ENCODE data around the gene VTCN1.
"Not testable (repeated sequence)": the region's sequence is repeated elsewhere in the genome, so short reads cannot be mapped to it uniquely, and the experiment has no call there.

Gene VTCN1

DNA sequence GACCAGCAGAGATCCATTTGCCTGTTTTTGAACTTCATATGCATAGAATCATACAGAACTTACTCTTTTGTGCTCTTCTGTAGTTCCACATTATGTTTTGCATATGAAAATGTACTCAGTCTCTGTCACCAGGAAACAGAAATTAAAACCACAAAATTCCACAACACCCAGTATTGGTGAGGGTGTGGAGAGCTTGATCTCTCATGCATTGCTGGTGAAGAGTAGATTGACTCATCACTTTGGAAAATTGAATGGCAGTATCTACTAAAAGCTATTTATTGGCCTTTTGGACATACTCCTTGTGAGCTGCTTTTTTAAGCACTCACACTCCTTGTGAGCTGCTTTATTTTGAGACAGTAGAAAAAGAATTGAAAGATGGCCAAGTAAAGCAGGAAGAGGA is 43.3 kb downstream of the VTCN1 start:
- Histone ChIP-seq H3K27me3 (ENCODE audit: control insufficient read depth in 1 of 2, insufficient read depth in 2 of 2, low read length in 2 of 2) (no peaks in the 10 kb centered on the region), H3K9ac (ENCODE audit: low read length in 2 of 2) (no peak overlapping the region), H3K36me3 (ENCODE audit: control insufficient read depth in 2 of 2, insufficient read depth in 2 of 2, low read length in 2 of 2) (no peaks in the 10 kb centered on the region), H3K9me3 (ENCODE audit: control insufficient read depth in 2 of 2, low read length in 2 of 2) (no peaks in the 10 kb centered on the region), H3K27ac (ENCODE audit: low read length) (no peak overlapping the region), H3K4me1 (ENCODE audit: control insufficient read depth, insufficient read depth, low read length) (no peaks in the 10 kb centered on the region), H3K4me3 (ENCODE audit: low read length in 2 of 2) (no peak overlapping the region)

GRCh38 chr1:117166076-117166475 is 44.7 kb downstream of the VTCN1 start:
- Histone ChIP-seq H3K9ac (ENCODE audit: low read length in 2 of 2) (no peak overlapping the region), H3K9me3 (ENCODE audit: control insufficient read depth in 2 of 2, low read length in 2 of 2) (no peaks in the 10 kb centered on the region)

GRCh38 chr1:117164209-117164608 is 46.5 kb downstream of the VTCN1 start:
- Histone ChIP-seq H3K9me3 (ENCODE audit: control insufficient read depth in 2 of 2, low read length in 2 of 2) (no peaks in the 10 kb centered on the region), H3K9ac (ENCODE audit: low read length in 2 of 2) (no peak overlapping the region), H3K27me3 (ENCODE audit: control insufficient read depth in 1 of 2, insufficient read depth in 2 of 2, low read length in 2 of 2) (no peaks in the 10 kb centered on the region), H3K36me3 (ENCODE audit: control insufficient read depth in 2 of 2, insufficient read depth in 2 of 2, low read length in 2 of 2) (no peaks in the 10 kb centered on the region), H3K27ac (ENCODE audit: low read length) (no peak overlapping the region), H3K4me1 (ENCODE audit: control insufficient read depth, insufficient read depth, low read length) (no peaks in the 10 kb centered on the region), H3K4me3 (ENCODE audit: low read length in 2 of 2) (no peak overlapping the region)

More at GRCh38 chr1:117166076-117166475, 44.7 kb downstream of the VTCN1 start:
- no peaks in the 10 kb centered on the region for H3K4me1 ChIP-seq (ENCODE audit: control insufficient read depth, insufficient read depth, low read length)
- no peaks in the 10 kb centered on the region for H3K27me3 ChIP-seq (ENCODE audit: control insufficient read depth in 1 of 2, insufficient read depth in 2 of 2, low read length in 2 of 2)
- H3K36me3 ChIP-seq (ENCODE audit: control insufficient read depth in 2 of 2, insufficient read depth in 2 of 2, low read length in 2 of 2) = no peaks in the 10 kb centered on the region
- H3K4me3 ChIP-seq (ENCODE audit: low read length in 2 of 2) = no peak overlapping the region
- H3K27ac ChIP-seq (ENCODE audit: low read length) = no peak overlapping the region

GRCh38 chr1:117162816-117163215 is 47.9 kb downstream of the VTCN1 start:
- Histone ChIP-seq H3K4me3 (ENCODE audit: low read length in 2 of 2) (no peak overlapping the region), H3K9me3 (ENCODE audit: control insufficient read depth in 2 of 2, low read length in 2 of 2) (no peaks in the 10 kb centered on the region), H3K4me1 (ENCODE audit: control insufficient read depth, insufficient read depth, low read length) (no peaks in the 10 kb centered on the region), H3K36me3 (ENCODE audit: control insufficient read depth in 2 of 2, insufficient read depth in 2 of 2, low read length in 2 of 2) (no peaks in the 10 kb centered on the region), H3K9ac (ENCODE audit: low read length in 2 of 2) (no peak overlapping the region), H3K27me3 (ENCODE audit: control insufficient read depth in 1 of 2, insufficient read depth in 2 of 2, low read length in 2 of 2) (no peaks in the 10 kb centered on the region), H3K27ac (ENCODE audit: low read length) (no peak overlapping the region)

DNA sequence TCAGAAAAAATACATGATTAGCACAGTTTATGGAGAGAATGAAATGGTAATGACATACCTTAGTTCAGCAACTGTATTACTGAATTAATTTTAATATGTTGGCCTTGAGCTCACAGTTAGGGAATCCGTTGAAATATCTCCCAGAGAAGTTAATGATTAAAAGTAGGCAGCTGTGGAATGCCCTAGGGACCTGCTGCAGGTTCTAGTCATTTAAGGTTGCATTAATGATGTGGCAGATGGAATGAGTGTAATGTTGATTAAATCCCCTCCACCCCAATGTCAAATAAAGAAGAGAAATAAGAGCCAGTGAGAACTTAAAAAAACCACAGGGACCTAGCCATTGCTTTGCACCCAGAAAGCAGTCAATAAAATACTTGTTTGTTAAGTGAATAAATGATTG is 48.8 kb downstream of the VTCN1 start:
- no peak overlapping the region for H3K27ac ChIP-seq (ENCODE audit: low read length)
- H3K36me3 ChIP-seq (ENCODE audit: control insufficient read depth in 2 of 2, insufficient read depth in 2 of 2, low read length in 2 of 2) = no peaks in the 10 kb centered on the region
- H3K9me3 ChIP-seq (ENCODE audit: control insufficient read depth in 2 of 2, low read length in 2 of 2) = no peaks in the 10 kb centered on the region
- H3K4me1 ChIP-seq (ENCODE audit: control insufficient read depth, insufficient read depth, low read length) = no peaks in the 10 kb centered on the region
- H3K4me3 ChIP-seq (ENCODE audit: low read length in 2 of 2) = no peak overlapping the region
- H3K9ac ChIP-seq (ENCODE audit: low read length in 2 of 2) = no peak overlapping the region
- no peaks in the 10 kb centered on the region for H3K27me3 ChIP-seq (ENCODE audit: control insufficient read depth in 1 of 2, insufficient read depth in 2 of 2, low read length in 2 of 2)

GRCh38 chr1:117151305-117151704 is 59.4 kb downstream of the VTCN1 start:
- not testable (repeated sequence) for H3K27ac ChIP-seq (ENCODE audit: low read length); H3K27me3 ChIP-seq (ENCODE audit: control insufficient read depth in 1 of 2, insufficient read depth in 2 of 2, low read length in 2 of 2); H3K9me3 ChIP-seq (ENCODE audit: control insufficient read depth in 2 of 2, low read length in 2 of 2); H3K9ac ChIP-seq (ENCODE audit: low read length in 2 of 2); H3K4me3 ChIP-seq (ENCODE audit: low read length in 2 of 2); H3K4me1 ChIP-seq (ENCODE audit: control insufficient read depth, insufficient read depth, low read length); H3K36me3 ChIP-seq (ENCODE audit: control insufficient read depth in 2 of 2, insufficient read depth in 2 of 2, low read length in 2 of 2)

GRCh38 chr1:117150316-117150715 is 60.4 kb downstream of the VTCN1 start:
- H3K4me1 ChIP-seq (ENCODE audit: control insufficient read depth, insufficient read depth, low read length) = no peaks in the 10 kb centered on the region
- peaks cover 0 to 2% of the 10 kb centered on the region in 2 donors for H3K27me3 ChIP-seq (ENCODE audit: control insufficient read depth in 1 of 2, insufficient read depth in 2 of 2, low read length in 2 of 2)
- H3K36me3 ChIP-seq (ENCODE audit: control insufficient read depth in 2 of 2, insufficient read depth in 2 of 2, low read length in 2 of 2) = no peaks in the 10 kb centered on the region
- H3K9me3 ChIP-seq (ENCODE audit: control insufficient read depth in 2 of 2, low read length in 2 of 2) = no peaks in the 10 kb centered on the region
- H3K27ac ChIP-seq (ENCODE audit: low read length) = no peak overlapping the region
- no peak overlapping the region for H3K9ac ChIP-seq (ENCODE audit: low read length in 2 of 2)
- H3K4me3 ChIP-seq (ENCODE audit: low read length in 2 of 2) = no peak overlapping the region

DNA sequence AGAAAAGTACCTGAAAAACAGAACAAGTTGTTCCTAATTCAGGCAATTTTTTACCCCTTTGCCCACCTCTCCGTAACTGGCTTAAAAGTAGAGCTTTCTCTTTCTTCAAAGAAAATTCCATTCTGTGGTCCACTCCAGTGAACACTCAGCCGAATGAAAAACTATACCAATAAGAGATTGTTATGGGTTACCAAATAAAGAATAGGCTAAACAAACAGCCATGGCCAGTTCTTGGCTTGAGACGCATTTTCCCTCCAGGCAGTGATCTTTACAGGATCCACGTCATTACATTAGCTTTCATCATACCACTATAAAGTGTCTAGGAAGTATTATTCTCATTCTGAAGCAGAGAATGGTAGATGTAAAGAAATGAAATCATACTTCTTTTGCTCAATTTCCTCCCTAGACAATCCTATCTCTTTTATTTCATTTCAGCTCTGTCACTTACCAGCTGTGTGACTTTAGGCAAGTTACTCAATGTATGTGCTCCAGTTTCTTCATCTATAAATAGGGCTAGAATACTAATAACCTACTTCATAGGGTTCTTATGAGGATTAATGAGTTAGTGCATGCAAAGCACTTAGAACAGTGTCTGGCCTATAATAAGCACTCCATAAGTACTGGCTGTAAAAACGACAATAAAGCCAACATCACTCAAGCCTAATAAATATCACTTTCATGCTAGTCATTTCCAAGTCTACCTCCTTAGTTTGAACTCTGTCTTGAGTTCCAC is 62.7 kb downstream of the VTCN1 start:
- Histone ChIP-seq H3K4me3 (ENCODE audit: low read length in 2 of 2) (no peak overlapping the region), H3K9ac (ENCODE audit: low read length in 2 of 2) (no peak overlapping the region), H3K27ac (ENCODE audit: low read length) (no peak overlapping the region), H3K36me3 (ENCODE audit: control insufficient read depth in 2 of 2, insufficient read depth in 2 of 2, low read length in 2 of 2) (no peaks in the 10 kb centered on the region), H3K27me3 (ENCODE audit: control insufficient read depth in 1 of 2, insufficient read depth in 2 of 2, low read length in 2 of 2) (peaks cover 0 to 2% of the 10 kb centered on the region in 2 donors), H3K4me1 (ENCODE audit: control insufficient read depth, insufficient read depth, low read length) (no peaks in the 10 kb centered on the region), H3K9me3 (ENCODE audit: control insufficient read depth in 2 of 2, low read length in 2 of 2) (no peaks in the 10 kb centered on the region)

- H3K36me3 ChIP-seq (ENCODE audit: control insufficient read depth in 2 of 2, insufficient read depth in 2 of 2, low read length in 2 of 2) = no peaks in the 10 kb centered on the region
- no peak overlapping the region for H3K9ac ChIP-seq (ENCODE audit: low read length in 2 of 2)
- H3K4me1 ChIP-seq (ENCODE audit: control insufficient read depth, insufficient read depth, low read length) = no peaks in the 10 kb centered on the region
- H3K27ac ChIP-seq (ENCODE audit: low read length) = no peak overlapping the region
- no peak overlapping the region for H3K4me3 ChIP-seq (ENCODE audit: low read length in 2 of 2)
- no peaks in the 10 kb centered on the region for H3K9me3 ChIP-seq (ENCODE audit: control insufficient read depth in 2 of 2, low read length in 2 of 2)
- H3K27me3 ChIP-seq (ENCODE audit: control insufficient read depth in 1 of 2, insufficient read depth in 2 of 2, low read length in 2 of 2) = peaks cover 0 to 2% of the 10 kb centered on the region in 2 donors
These were observed 63.3 kb downstream of the VTCN1 start for GRCh38 chr1:117147341-117147831.

GRCh38 chr1:117146575-117147340 is 64.0 kb downstream of the VTCN1 start:
- Histone ChIP-seq H3K4me1 (ENCODE audit: control insufficient read depth, insufficient read depth, low read length) (no peaks in the 10 kb centered on the region), H3K27ac (ENCODE audit: low read length) (no peak overlapping the region), H3K36me3 (ENCODE audit: control insufficient read depth in 2 of 2, insufficient read depth in 2 of 2, low read length in 2 of 2) (no peaks in the 10 kb centered on the region), H3K9ac (ENCODE audit: low read length in 2 of 2) (no peak overlapping the region), H3K9me3 (ENCODE audit: control insufficient read depth in 2 of 2, low read length in 2 of 2) (no peaks in the 10 kb centered on the region), H3K27me3 (ENCODE audit: control insufficient read depth in 1 of 2, insufficient read depth in 2 of 2, low read length in 2 of 2) (peaks cover 0 to 2% of the 10 kb centered on the region in 2 donors), H3K4me3 (ENCODE audit: low read length in 2 of 2) (no peak overlapping the region)

- Histone ChIP-seq H3K4me1 (ENCODE audit: control insufficient read depth, insufficient read depth, low read length) (no peaks in the 10 kb centered on the region), H3K9me3 (ENCODE audit: control insufficient read depth in 2 of 2, low read length in 2 of 2) (no peaks in the 10 kb centered on the region), H3K27me3 (ENCODE audit: control insufficient read depth in 1 of 2, insufficient read depth in 2 of 2, low read length in 2 of 2) (peaks cover 0 to 2% of the 10 kb centered on the region in 2 donors), H3K9ac (ENCODE audit: low read length in 2 of 2) (no peak overlapping the region), H3K27ac (ENCODE audit: low read length) (no peak overlapping the region), H3K4me3 (ENCODE audit: low read length in 2 of 2) (no peak overlapping the region), H3K36me3 (ENCODE audit: control insufficient read depth in 2 of 2, insufficient read depth in 2 of 2, low read length in 2 of 2) (no peaks in the 10 kb centered on the region)
These were observed 64.7 kb downstream of the VTCN1 start for GRCh38 chr1:117146072-117146471.

Data from stomach smooth muscle (tissue), 2 donors.